MM.1S (cell line): ENCODE data around the gene EIF4H.
"Not testable (repeated sequence)": the region's sequence is repeated elsewhere in the genome, so short reads cannot be mapped to it uniquely, and the experiment has no call there.

Experiments
- DNase-seq: peaks from one replicate; pipeline ENCODE4 v3.0.0-alpha.2; 2015
- H2AFZ ChIP-seq: fragments of 300-600 bp; sonication (generic); 2 replicates; pipeline ENCODE4 v1.6.0; 2016; ENCODE audit warnings: antibody characterized with exemption, low read length
- H3F3A ChIP-seq: fragments of 300-600 bp; sonication (generic); 2 replicates; pipeline ENCODE4 v1.6.1; 2016; ENCODE audit warnings: mild to moderate bottlenecking, antibody characterized with exemption, low read length, moderate library complexity, mixed read lengths; ENCODE audit not compliant: insufficient read depth
- H3K27ac ChIP-seq: fragments of 300-600 bp; sonication (generic); 2 replicates; pipeline ENCODE4 v1.5.1; 2016; ENCODE audit warnings: mild to moderate bottlenecking, low read length
- H3K27me3 ChIP-seq: fragments of 300-600 bp; sonication (generic); replicated peaks from 2 replicates; pipeline ENCODE4 v1.6.0; 2016; ENCODE audit warnings: low read length; ENCODE audit not compliant: insufficient read depth
- H3K36me3 ChIP-seq: fragments of 300-600 bp; sonication (generic); replicated peaks from 2 replicates; pipeline ENCODE4 v1.6.1; 2016; ENCODE audit warnings: mild to moderate bottlenecking, low read length, mixed read lengths; ENCODE audit not compliant: insufficient read depth
- H3K4me1 ChIP-seq: fragments of 300-600 bp; sonication (generic); 2 replicates; pipeline ENCODE4 v1.6.1; 2016; ENCODE audit warnings: low read length, mixed read lengths
- H3K4me2 ChIP-seq: fragments of 300-600 bp; sonication (generic); 2 replicates; pipeline ENCODE4 v1.6.0; 2016; ENCODE audit warnings: low read depth, low read length
- H3K4me3 ChIP-seq: fragments of 300-600 bp; sonication (generic); 2 replicates; pipeline ENCODE4 v1.5.1; 2016; ENCODE audit warnings: low read length, mixed read lengths
- H3K79me2 ChIP-seq: fragments of 300-600 bp; sonication (generic); 2 replicates; pipeline ENCODE4 v1.6.1; 2016; ENCODE audit warnings: mixed run types, low read length, mixed read lengths
- H3K9ac ChIP-seq: fragments of 300-600 bp; sonication (generic); 2 replicates; pipeline ENCODE4 v1.6.1; 2016; ENCODE audit warnings: low read length, mixed read lengths
- H3K9me2 ChIP-seq: fragments of 300-600 bp; sonication (generic); replicated peaks from 2 replicates; pipeline ENCODE4 v1.6.1; 2016; ENCODE audit warnings: mild to moderate bottlenecking, low read length, mixed read lengths; ENCODE audit not compliant: insufficient read depth
- H3K9me3 ChIP-seq: fragments of 300-600 bp; sonication (generic); replicated peaks from 2 replicates; pipeline ENCODE4 v1.6.1; 2016; ENCODE audit warnings: mild to moderate bottlenecking, low read length, mixed read lengths; ENCODE audit not compliant: insufficient read depth
- H4K20me1 ChIP-seq: fragments of 300-600 bp; sonication (generic); 2 replicates; pipeline ENCODE4 v1.6.1; 2016; ENCODE audit warnings: mild to moderate bottlenecking, low read length, moderate library complexity, mixed read lengths; ENCODE audit not compliant: insufficient read depth
- CTCF ChIP-seq: fragments of 300-600 bp; sonication (generic); IDR thresholded peaks from 2 replicates; pipeline ENCODE4 v1.5.1; 2016; ENCODE audit warnings: antibody characterized with exemption, low read length, mixed read lengths
- EZH2 ChIP-seq: fragments of 300-600 bp; sonication (generic); optimal IDR thresholded peaks from 2 replicates; pipeline ENCODE3; 2017; ENCODE audit warnings: low read depth, mild to moderate bottlenecking, antibody characterized with exemption, low read length, mixed read lengths
- EZH2phosphoT487 ChIP-seq: fragments of 300-600 bp; sonication (generic); IDR thresholded peaks from 2 replicates; pipeline ENCODE4 v1.6.1; 2018; ENCODE audit warnings: antibody characterized with exemption, low read length

EIF4H gene

DNA sequence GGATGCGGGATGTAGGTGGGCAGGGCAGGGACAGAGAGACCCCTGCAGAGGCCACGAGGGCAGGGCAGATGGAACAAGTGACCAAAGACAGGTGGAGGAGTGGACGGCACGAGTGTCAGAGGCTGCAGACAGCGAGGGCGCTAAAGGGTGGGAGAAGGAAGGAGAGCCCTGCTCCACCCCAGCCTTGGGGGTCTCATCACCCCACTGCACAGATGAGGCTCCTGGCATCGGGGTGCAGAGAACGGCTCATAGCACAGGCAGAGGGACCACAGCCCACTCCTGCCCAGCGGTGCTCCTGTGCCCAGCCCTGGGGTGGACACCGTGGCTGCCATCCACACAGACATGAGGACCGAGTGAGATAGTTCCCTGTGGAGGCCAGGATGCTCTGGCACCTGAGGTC is 33.4 kb downstream of the EIF4H start:
- H4K20me1 ChIP-seq = 0 out of 2 replicates have a peak, but pooled peaks cover 5% of the 10 kb centered on the region
- no peak for TF ChIP-seq CTCF
- TF ChIP-seq EZH2 = no peak
- TF ChIP-seq EZH2phosphoT487 = no peak
- no peaks in the 10 kb centered on the region for H3K36me3 ChIP-seq
- peaks cover 24% of the 10 kb centered on the region for H3K27me3 ChIP-seq
- no peak for DNase-seq
- H3K4me2 ChIP-seq = no peak overlapping the region
- peaks cover 5% of the 10 kb centered on the region; the same call in 1 of the 2 replicates for H3K79me2 ChIP-seq
- no peak overlapping the region for H3K4me3 ChIP-seq
- H3K4me1 ChIP-seq = no peaks in the 10 kb centered on the region; the same call in 1 of the 2 replicates
- no peaks in the 10 kb centered on the region for H3K9me2 ChIP-seq
- H2AFZ ChIP-seq = no peak overlapping the region
- H3K9ac ChIP-seq = no peak overlapping the region
- H3K9me3 ChIP-seq = no peaks in the 10 kb centered on the region
- peaks cover 13% of the 10 kb centered on the region; the same call in 1 of the 2 replicates for H3F3A ChIP-seq
- H3K27ac ChIP-seq = no peak overlapping the region

GRCh38 chr7:74208241-74208640 is 34.1 kb downstream of the EIF4H start:
- not testable (repeated sequence) for DNase-seq, H3F3A ChIP-seq, H3K36me3 ChIP-seq, H3K9me3 ChIP-seq, H2AFZ ChIP-seq, H4K20me1 ChIP-seq, H3K79me2 ChIP-seq, H3K27ac ChIP-seq, H3K4me2 ChIP-seq, H3K9me2 ChIP-seq, H3K4me1 ChIP-seq, H3K4me3 ChIP-seq, H3K9ac ChIP-seq
- peaks cover 22% of the 10 kb centered on the region for H3K27me3 ChIP-seq

- no peak for DNase-seq
- Histone ChIP-seq H3K27me3 (no peaks in the 10 kb centered on the region), H3K9me2 (no peaks in the 10 kb centered on the region), H3K9ac (no peak overlapping the region), H3K4me2 (no peak overlapping the region), H3K79me2 (peaks cover 5% of the 10 kb centered on the region; the same call in 1 of the 2 replicates), H3K36me3 (no peaks in the 10 kb centered on the region), H3K4me3 (no peak overlapping the region), H3F3A (0 out of 2 replicates have a peak, but pooled peaks cover 4% of the 10 kb centered on the region), H3K27ac (no peak overlapping the region), H4K20me1 (no peaks in the 10 kb centered on the region), H3K4me1 (0 out of 2 replicates have a peak, but pooled peaks cover 3% of the 10 kb centered on the region), H2AFZ (no peak overlapping the region), H3K9me3 (no peaks in the 10 kb centered on the region)
- TF ChIP-seq EZH2 = no peak
These were observed 38.5 kb downstream of the EIF4H start for GRCh38 chr7:74212661-74213060.

DNA sequence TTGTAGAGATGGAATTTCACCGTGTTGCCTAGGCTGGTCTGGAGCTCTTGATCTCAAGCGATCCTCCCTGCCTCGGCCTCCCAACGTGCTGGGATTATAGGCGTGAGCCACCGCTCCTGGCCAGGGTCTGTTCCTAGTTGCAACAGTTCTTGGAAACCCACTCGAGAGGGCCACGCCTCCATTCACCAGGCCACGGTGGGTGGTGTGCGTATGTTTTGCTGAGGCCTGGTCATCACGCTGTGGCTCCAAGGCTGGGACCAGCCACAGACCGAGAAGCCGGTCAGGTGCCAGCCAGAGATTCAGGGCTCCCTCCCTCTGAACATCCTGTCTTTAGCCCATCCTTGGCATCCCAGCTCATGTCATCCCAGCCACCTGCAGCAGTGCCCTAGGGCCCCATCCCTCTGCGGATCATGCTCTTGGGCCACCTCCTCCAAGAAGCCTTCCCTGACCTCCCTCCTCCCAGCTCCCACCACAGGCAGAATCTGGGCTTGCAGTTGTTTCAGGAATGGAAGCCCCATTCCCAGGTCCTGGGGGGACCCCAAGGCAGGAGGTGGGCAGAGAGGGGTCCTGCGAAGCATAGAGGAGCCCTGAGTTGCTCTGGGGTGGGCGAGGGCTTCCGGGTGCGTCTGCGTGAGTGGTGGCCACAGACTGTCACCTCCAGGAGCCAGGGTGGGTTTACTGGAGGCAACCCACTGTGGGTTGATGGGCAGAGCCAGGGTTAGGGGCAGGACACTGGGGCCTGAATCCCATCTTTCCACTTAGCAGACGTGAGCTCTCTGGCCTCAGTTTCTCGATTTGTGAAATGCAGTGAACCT is 40.9 kb downstream of the EIF4H start:
- Histone ChIP-seq H3K36me3 (no peaks in the 10 kb centered on the region), H3K4me1 (0 out of 2 replicates have a peak, but pooled peaks cover 5% of the 10 kb centered on the region), H3F3A (0 out of 2 replicates have a peak, but pooled peaks cover 3% of the 10 kb centered on the region), H4K20me1 (no peaks in the 10 kb centered on the region), H3K27ac (no peak overlapping the region), H3K27me3 (no peaks in the 10 kb centered on the region), H2AFZ (no peak overlapping the region), H3K79me2 (peaks cover 5% of the 10 kb centered on the region; the same call in 1 of the 2 replicates), H3K9me3 (no peaks in the 10 kb centered on the region), H3K4me3 (no peak overlapping the region), H3K9me2 (no peaks in the 10 kb centered on the region), H3K4me2 (no peak overlapping the region), H3K9ac (no peak overlapping the region)
- no peak for TF ChIP-seq EZH2phosphoT487
- no peak for TF ChIP-seq EZH2
- no peak for TF ChIP-seq CTCF
- DNase-seq = no peak
